GM19239 (cell line): ENCODE measurements around the gene OSBPL10.

Experiments
- DNase-seq: peaks from one replicate; pipeline ENCODE4 v3.0.0; 2011; ENCODE audit warnings: low spot score; ENCODE audit not compliant: insufficient read length
- FAIRE-seq: peaks from 2 replicates; lab custom pipeline; 2011; peaks lifted over from hg19 to GRCh38; lab: Jason Lieb, UNC

OSBPL10 gene

DNA sequence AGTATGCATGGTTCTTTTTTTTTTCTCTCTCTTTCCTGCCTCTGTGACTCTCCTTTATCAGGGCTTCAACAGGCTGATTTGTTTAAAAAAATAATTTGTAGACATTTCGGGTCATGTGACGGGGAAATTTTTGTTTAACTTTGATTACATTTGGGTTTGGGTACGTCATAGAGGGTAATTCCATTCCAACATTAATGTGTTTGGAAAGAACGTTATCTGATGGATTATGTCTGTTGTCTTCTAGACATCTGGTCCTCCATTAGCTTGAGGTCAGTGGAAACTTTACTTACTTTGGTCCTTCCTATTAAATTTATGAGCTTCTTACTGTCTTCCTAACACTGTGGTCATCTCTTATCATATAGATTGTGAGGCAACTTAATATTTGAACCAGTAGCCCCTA is 367.4 kb downstream of the OSBPL10 start:
- FAIRE-seq (no peak), DNase-seq (no peak)

DNA sequence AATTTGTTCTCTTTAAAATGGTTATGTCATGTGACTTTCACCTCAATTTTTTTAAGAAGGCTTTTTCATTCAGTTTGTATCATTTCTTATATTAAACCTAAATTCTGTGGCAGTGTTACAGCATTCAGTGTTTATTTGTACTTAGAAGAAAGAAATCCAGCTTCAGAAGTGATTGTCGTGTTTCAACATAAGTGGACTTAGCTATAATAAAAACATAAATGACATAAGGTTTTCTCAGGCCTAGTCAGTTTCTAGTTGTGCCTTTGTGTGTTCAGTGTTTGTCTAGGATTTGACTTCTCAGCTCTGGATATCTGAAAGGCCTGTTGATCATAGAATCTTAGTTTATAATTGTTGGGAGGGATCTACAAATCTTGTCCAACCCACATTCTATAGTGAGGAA is 367.9 kb downstream of the OSBPL10 start:
- DNase-seq (no peak), FAIRE-seq (no peak)
